Urinary bladder (tissue), 4 donors: ENCODE data around the gene SCMH1. TPM values are rescaled to one million over a fixed set of nuclear protein-coding genes. Genes with fewer than 3 reads are reported as not detected.

ENCODE experiments used
- DNase-seq: peaks from one replicate; pipeline ENCODE4 v3.0.0-alpha.2; 2015; ENCODE audit errors: extremely low spot score
- H3K27ac ChIP-seq: one replicate; pipeline ENCODE4 v1.5.1; 2013; ENCODE audit warnings: low read depth, mild to moderate bottlenecking, moderate library complexity
- H3K36me3 ChIP-seq: one replicate; pipeline ENCODE4 v1.6.1; 2013; ENCODE audit warnings: mild to moderate bottlenecking, moderate library complexity; ENCODE audit not compliant: insufficient read depth
- H3K4me1 ChIP-seq: one replicate; pipeline ENCODE4 v1.6.1; 2013; ENCODE audit warnings: mild to moderate bottlenecking, moderate library complexity; ENCODE audit not compliant: insufficient read depth
- H3K4me3 ChIP-seq: one replicate; pipeline ENCODE4 v1.5.1; 2013; ENCODE audit warnings: low read depth, low read length
- WGBS: extraction: QIAGEN DNeasy Blood & Tissue Kit; methylation state at CpG from one replicate; pipeline ENCODE4 v1.1.7; 2013; 5-methylcytosine and 5-hydroxymethylcytosine counted together
- polyA plus RNA-seq: library from polyadenylated mRNA; stranded (reverse); fragments of 200-250 nt; gene quantifications from one replicate; pipeline ENCODE4 v1.2.3, GENCODE V29; 2013
- total RNA-seq: library from RNA; depleted of rRNA; stranded (reverse); fragments of >200 nt; gene quantifications from one replicate; pipeline ENCODE4 v1.2.3, GENCODE V29; 2014
- donor health status: healthy with polysubstance abuse.
- donor health status: healthy.

SCMH1 gene
- total and polyA plus RNA-seq, 2 donors = 46.8 to 59.8 TPM

DNA sequence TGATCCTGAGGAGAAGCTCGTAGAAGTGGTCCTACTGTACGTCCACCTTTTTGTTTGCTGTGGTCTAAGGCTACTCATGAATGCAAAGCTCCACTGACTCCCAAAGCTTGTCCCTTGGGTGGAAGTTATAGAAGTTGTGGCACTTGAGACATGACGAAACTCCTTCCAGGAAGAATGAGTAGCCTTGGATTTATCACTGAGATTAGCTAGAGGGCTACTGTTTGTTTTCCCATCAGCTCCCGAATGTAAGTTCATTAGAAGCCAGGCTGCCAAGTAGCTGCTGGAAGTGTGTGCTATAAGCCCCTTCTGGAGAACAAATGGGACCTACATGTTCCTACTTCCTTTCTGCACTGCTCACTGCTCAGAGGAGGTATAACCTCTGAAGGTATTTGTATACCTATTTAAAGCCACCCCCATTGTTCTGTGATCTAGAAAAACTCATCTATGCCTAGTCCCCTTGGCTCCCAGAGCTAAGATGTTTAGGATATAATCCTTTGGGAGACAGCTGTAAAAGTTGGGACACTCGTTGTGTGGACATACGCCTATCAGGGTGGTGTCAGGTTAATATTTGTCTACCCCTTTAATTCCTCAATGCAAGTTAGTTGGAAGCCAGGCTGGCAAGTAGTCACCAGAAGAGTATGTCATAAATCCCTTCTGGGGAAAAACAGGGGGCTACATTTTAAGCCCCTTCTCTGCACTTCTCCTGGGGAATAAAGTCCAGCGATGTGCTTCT, 72.9 kb downstream of the SCMH1 start:
- no peaks in the 10 kb centered on the region for H3K36me3 ChIP-seq
- no peak overlapping the region for H3K4me3 ChIP-seq
- H3K27ac ChIP-seq = no peak overlapping the region
- no peaks in the 10 kb centered on the region for H3K4me1 ChIP-seq
- 98% methylated on average over 7 of the region's 7 CpGs for WGBS
- no peak for DNase-seq

DNA sequence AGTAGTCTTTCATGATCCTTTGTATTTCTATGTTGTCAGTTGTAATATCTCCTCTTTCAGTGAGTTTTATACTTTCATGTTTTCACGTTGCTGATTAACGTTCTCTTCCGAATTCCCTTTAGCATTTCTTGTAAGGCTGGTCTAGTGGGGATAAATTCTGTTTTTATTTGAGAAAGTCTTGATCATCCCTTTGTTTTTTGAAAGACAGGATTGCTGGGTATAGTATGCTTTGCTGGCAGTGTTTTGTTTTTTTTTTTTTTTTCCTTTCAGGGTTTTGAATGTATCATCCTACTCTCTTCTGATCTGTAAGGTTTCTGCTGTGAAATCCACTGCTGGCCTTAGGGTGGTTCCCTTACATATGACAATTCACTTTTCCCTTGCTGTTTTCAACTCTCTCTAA, 74.4 kb downstream of the SCMH1 start:
- H3K27ac ChIP-seq = no peak overlapping the region
- WGBS = 98% methylated on average over 3 of the region's 3 CpGs
- no peaks in the 10 kb centered on the region for H3K4me1 ChIP-seq
- no peak overlapping the region for H3K4me3 ChIP-seq
- no peak for DNase-seq
- no peaks in the 10 kb centered on the region for H3K36me3 ChIP-seq

DNA sequence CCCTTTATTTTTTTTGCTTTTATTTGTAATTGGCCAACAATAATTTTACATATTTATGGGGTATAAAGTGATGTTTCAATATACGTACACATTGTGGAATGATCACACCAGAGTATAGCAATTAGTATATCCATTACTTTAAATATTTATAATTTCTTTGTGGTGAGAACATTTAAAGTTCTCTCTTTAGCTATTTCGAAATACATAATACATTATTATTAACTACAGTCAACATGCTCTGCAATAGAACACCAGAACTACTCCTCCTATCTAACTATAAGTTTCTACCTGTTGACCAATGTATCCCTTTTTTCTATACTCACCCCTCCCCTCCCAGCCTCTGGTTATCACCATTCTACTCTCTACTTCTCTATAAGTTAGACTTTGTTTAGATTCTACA, 77.4 kb downstream of the SCMH1 start:
- H3K4me1 ChIP-seq = no peaks in the 10 kb centered on the region
- WGBS = 94% methylated on average over 2 of the region's 2 CpGs
- H3K36me3 ChIP-seq = peaks cover 3% of the 10 kb centered on the region
- H3K4me3 ChIP-seq = no peak overlapping the region
- DNase-seq = no peak
- no peak overlapping the region for H3K27ac ChIP-seq

DNA sequence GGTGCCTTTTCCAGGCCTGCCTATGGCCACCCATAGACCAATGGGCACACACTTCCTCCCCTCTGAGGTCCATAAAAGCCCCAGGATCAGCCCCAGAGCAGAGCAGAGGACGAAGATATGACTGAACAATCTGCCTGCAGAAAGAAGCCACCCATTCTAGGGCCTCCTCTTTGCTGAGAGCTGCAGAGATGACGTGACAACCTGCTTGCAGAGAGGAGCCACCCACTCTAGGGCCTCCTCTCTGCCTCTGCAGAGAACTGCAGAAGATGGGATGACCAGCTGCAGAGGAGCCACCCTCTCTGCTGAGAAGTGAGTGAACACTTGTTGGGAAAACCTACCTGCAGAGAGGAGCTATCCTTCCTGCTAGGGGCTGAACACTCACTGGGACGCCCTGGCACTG, 79.7 kb downstream of the SCMH1 start:
- 94% methylated on average over 3 of the region's 3 CpGs for WGBS
- no peak for DNase-seq
- Histone ChIP-seq H3K27ac (no peak overlapping the region), H3K4me3 (no peak overlapping the region), H3K36me3 (peaks cover 3% of the 10 kb centered on the region), H3K4me1 (no peaks in the 10 kb centered on the region)

DNA sequence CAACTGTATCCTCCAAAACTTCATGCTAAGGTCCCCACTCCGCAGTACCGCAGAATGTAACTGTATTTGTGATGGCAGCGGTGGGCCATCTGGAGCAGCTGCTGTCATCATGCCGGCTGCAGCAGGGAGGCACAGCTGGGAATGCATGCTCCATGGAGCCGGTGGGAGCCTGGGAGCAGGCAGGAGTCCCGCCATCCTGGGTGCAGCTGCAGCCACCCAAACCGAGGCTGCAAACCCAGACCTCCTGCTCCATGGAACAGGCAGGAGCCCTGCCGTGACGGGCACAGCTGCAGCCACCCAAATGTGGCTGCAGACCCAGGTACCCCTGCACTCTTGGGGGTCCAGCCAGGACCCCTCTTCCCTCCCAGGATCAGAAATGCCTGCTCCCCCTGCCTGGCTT, 80.3 kb downstream of the SCMH1 start:
- no peak overlapping the region for H3K4me3 ChIP-seq
- 84% methylated on average over 9 of the region's 9 CpGs for WGBS
- H3K27ac ChIP-seq = no peak overlapping the region
- no peak for DNase-seq
- no peaks in the 10 kb centered on the region for H3K4me1 ChIP-seq
- H3K36me3 ChIP-seq = peaks cover 3% of the 10 kb centered on the region

DNA sequence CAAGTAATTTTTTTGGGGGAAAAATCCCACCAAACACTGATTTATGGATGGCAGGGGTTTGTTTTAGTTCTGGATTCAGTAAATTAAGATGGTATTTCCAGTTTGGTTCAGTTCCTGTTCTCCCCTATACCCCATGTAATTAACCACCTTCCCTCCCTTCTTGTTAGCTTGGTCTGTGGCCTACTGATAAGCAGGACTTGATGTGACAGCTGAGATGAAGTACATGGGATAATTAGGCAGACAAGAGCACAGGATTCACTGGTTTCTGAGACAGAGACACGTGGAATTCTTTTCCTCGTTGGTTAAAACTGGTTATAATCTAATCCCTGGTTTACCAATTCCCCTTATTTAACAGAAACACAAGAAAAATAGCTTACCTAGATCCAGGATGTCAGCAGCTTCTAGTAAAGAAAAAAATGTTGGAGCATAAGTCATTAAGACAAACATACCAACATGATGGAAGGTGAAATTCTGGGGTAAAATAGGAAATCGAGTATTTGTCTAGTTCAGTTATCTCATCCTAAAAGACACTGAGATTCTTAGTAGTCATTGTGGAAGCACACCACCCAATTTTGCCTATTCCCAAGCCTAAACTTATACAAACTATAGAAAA, 81.5 kb downstream of the SCMH1 start:
- no peak overlapping the region for H3K27ac ChIP-seq
- WGBS = 72% methylated on average over 3 of the region's 3 CpGs
- H3K4me1 ChIP-seq = no peaks in the 10 kb centered on the region
- no peak for DNase-seq
- peaks cover 3% of the 10 kb centered on the region for H3K36me3 ChIP-seq
- H3K4me3 ChIP-seq = no peak overlapping the region

DNA sequence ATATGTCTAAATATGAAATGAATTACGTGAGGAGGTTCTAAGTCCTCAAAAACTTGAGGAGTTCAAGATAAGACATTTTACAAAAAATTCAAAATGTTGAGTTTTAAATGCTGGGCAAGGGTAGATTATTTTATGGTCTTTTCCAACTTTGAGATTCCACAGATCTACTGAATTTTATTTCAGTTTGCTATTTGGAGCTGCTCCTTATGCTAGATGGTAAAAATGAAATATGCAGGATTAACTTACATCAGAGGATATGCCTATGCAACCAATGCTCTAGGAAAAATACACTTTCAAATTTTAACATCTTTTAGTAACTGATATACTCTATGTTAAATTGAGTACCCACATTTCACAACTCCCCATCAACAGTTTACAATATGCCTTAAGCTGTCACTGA, 83.1 kb downstream of the SCMH1 start:
- Histone ChIP-seq H3K27ac (no peak overlapping the region), H3K36me3 (peaks cover 3% of the 10 kb centered on the region), H3K4me3 (no peak overlapping the region), H3K4me1 (no peaks in the 10 kb centered on the region)
- 98% methylated on average over 1 of the region's 1 CpG for WGBS
- no peak for DNase-seq

DNA sequence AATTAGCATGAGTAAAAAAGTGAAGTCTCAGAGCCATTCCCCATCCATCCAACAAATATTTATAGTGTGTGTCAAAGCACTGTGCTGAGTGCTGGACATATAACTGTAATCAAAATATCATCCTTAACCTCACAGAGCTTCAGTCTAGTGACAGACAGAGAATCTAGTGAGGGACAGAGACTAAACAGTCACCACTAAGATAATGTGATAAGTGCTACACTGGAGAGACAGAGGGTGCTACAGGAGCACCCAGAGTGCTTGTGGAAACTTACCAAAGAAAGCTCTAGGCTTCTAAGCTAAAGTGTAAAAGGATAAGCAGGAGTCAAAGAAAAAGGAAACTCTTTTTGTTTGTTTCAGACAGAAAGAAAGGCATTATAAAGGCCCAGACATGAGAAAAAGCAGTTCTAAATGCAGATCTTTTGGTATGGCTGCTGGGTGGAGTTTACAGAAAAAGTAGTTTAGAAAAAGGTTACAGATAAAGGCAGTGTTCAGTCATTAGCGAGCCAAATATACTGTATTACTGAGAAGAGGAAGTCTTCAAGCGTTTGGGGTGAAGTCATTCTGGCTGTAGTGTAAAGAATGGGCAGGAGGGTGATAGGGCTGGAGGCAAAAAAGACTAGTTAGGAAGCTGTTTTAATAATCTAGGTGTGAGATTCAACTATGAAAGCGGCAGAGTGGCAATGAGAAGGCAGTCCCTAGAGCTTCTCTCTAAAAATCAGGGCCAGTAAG, 83.8 kb downstream of the SCMH1 start:
- DNase-seq = no peak
- peaks cover 3% of the 10 kb centered on the region for H3K36me3 ChIP-seq
- no peak overlapping the region for H3K27ac ChIP-seq
- no peak overlapping the region for H3K4me3 ChIP-seq
- WGBS = 82% methylated on average over 3 of the region's 3 CpGs
- H3K4me1 ChIP-seq = no peaks in the 10 kb centered on the region

DNA sequence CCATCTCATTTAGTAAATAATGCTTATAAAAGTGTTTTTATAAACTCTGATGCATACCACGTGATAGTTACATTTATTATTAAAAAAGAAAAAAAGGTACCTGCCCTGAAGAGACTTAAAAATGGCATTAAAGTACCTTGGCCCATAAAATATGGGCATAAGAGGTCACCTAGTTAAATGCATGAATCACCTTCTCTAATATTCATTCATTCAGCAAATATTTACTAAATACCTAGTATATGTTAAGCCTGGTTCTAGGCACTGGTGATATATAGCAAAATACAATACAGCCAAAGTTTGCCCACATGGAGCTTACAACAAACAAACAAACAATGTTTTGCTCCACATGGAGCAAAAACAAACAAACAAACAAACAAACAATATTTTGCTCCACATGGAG, 87.0 kb downstream of the SCMH1 start:
- Histone ChIP-seq H3K4me3 (no peak overlapping the region), H3K27ac (no peak overlapping the region), H3K36me3 (peaks cover 1% of the 10 kb centered on the region), H3K4me1 (no peaks in the 10 kb centered on the region)
- WGBS = 87% methylated on average over 1 of the region's 1 CpG
- no peak for DNase-seq

DNA sequence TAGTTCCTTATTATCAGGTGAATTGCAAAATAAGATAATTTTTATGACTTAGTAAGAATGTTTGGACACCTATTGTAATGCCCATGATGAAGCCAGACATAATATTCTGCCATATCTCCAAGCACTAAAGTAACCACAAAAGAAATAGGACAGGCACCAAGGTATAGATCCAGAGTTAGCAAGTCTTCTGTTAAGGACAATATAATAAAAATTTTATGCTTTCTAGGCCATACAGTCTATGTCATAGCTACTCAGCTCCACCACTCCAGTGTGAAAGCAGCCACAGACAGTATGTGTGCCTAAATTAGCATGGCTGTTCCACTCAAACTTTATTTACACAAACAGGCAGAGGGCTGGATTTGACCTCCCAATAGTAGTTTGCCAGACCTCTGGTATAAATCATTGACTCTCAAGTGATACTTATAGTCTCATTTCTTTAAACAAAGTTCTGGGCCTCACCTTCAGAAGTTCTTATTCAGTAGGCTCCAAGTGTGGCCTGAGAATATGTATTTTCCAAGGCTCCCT, 88.3 kb downstream of the SCMH1 start:
- Histone ChIP-seq H3K4me1 (no peaks in the 10 kb centered on the region), H3K4me3 (no peak overlapping the region), H3K27ac (no peak overlapping the region), H3K36me3 (peaks cover 3% of the 10 kb centered on the region)
- DNase-seq = no peak

DNA sequence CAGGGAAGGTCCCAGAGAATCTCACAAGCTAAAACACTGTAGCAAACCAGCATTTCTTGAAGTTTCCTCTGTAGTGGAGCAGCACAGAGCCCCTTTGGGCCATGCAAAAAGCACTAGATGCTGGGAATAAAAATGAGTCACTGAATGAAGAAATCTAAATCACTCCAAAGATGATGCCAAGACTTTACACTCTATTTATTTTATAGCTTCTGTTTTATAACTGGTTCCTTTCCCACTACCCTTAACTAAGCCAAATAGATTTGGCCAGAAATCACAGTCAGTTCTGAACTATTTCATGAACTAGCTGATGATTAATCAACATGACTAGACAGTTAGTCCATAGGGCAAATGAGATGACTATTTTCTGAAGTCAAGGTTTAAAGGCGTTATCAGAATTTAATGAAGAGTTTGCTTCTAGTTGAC, 89.5 kb downstream of the SCMH1 start:
- peaks cover 3% of the 10 kb centered on the region for H3K36me3 ChIP-seq
- 43% methylated on average over 1 of the region's 1 CpG for WGBS
- no peak overlapping the region for H3K27ac ChIP-seq
- DNase-seq = no peak
- no peaks in the 10 kb centered on the region for H3K4me1 ChIP-seq
- no peak overlapping the region for H3K4me3 ChIP-seq

DNA sequence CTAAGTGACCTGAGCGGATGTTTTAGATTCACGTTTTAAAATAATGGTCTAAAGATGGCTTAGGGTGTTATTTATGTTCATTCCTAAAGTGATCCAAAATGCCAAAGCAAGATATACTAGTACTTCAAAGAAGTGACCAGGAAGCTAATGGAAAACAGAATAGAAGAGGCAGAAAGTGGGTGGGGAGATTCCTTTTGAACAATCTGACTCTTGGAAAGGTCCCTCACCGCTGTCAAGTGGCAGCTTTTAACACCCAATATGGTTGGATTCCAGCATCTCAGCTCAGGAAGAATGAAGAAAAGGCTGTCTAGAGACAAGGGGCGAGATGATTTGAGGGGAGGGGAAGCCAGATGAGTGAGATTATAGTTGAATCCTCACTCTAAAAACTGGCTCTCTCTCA, 90.3 kb downstream of the SCMH1 start:
- 76% methylated on average over 4 of the region's 4 CpGs for WGBS
- no peak overlapping the region for H3K4me3 ChIP-seq
- peaks cover 3% of the 10 kb centered on the region for H3K36me3 ChIP-seq
- H3K27ac ChIP-seq = no peak overlapping the region
- no peaks in the 10 kb centered on the region for H3K4me1 ChIP-seq
- no peak for DNase-seq

DNA sequence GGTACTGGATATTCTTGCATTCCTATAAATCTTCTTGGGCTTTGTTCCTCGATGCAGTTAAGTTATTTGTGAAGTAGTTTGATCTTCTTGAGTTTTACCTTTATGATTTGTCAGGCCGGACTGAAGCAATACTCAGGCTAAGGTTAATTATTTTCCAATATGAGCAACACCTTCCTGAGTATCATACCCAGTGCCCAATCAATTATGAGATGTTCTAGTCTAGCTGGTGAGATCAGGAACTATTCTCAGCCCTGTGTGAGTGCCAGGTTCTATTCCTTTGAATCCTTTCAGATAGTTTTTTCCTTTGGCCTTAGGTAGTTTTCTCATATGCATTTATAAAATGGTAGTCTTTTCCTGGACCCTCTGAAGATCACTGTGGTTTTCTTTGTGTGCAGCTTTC, 92.5 kb downstream of the SCMH1 start:
- Histone ChIP-seq H3K4me3 (no peak overlapping the region), H3K27ac (no peak overlapping the region), H3K4me1 (no peaks in the 10 kb centered on the region), H3K36me3 (peaks cover 3% of the 10 kb centered on the region)
- WGBS = 78% methylated on average over 2 of the region's 2 CpGs
- DNase-seq = no peak

DNA sequence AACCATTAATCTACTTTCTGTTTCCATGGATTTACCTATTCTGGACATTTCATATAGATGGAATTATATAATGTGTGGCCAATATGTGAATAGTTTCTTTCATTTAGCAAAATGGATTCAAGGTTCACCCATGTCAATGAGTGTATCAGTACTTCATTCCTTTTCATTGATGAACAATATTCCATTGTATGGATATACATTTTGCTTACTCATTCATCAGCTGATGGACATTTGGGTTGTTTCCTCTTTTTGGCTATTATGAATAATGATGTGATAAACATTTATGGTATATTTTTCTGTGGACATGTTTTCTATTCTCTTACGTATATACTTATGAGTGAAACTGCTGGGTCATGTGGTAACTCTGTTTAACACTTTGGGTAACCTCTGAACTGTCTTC, 97.8 kb downstream of the SCMH1 start:
- Histone ChIP-seq H3K4me3 (no peak overlapping the region), H3K36me3 (no peaks in the 10 kb centered on the region), H3K4me1 (no peaks in the 10 kb centered on the region), H3K27ac (no peak overlapping the region)
- DNase-seq = no peak
- WGBS = 99% methylated on average over 1 of the region's 1 CpG
